GM18868 (cell line): ENCODE measurements around the gene NRCAM.

Source experiments
- ATAC-seq: cut with Tn5 transposase; IDR thresholded peaks from one replicate; pipeline ENCODE4 v1.9.1; 2021; ENCODE audit warnings: mild to moderate bottlenecking, moderate library complexity; ENCODE audit not compliant: unreplicated experiment

Gene NRCAM

DNA sequence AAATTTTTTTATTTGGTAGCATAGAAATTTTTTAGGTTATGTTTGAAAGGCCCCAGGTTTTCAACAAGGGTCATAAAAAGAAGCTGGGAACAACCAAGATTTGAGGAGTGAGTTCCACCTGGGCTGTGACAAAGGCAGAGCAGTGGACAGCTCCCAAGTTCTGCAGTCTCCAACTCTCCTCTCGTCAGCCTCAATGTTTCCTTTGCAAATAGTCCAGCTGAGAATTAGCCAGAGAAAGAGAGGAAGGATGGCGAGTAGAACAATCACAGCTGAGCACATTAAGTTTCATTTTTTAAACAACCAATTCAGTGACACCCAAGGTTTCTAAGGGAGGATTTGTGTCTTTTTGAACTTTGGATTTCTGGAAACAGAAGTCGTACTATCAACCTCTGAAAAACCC is 143.2 kb downstream of the NRCAM start:
- no peak for ATAC-seq

- peak; percentile 65 for ATAC-seq
These were observed 144.6 kb downstream of the NRCAM start for GRCh38 chr7:108311446-108312168.

DNA sequence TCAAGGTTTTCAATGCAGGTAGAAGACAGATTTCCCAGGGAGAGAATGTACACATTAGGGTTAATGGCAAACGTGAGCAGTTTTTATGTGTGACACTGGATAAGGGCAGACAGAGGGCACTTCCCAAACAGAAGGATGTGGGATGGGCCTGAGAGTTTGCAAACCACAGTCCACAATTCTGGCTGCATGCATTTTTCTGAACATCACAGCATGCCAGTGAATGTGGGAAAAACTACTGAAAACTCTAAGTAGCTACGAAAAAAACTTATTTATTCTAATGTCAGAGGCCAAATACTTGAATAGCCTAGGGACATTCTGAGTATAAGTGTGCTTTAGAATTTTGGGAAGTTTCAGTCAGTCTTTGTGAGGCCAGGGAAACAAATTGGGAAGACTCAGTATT is 145.9 kb downstream of the NRCAM start:
- ATAC-seq = no peak

- peak; percentile 71 for ATAC-seq
These were observed 147.3 kb downstream of the NRCAM start for GRCh38 chr7:108308903-108309302.

GRCh38 chr7:108308276-108308675 is 148.0 kb downstream of the NRCAM start:
- no peak for ATAC-seq

GRCh38 chr7:108307595-108307994 is 148.6 kb downstream of the NRCAM start:
- ATAC-seq = no peak

- no peak for ATAC-seq
These were observed 149.0 kb downstream of the NRCAM start for GRCh38 chr7:108307194-108307593.

DNA sequence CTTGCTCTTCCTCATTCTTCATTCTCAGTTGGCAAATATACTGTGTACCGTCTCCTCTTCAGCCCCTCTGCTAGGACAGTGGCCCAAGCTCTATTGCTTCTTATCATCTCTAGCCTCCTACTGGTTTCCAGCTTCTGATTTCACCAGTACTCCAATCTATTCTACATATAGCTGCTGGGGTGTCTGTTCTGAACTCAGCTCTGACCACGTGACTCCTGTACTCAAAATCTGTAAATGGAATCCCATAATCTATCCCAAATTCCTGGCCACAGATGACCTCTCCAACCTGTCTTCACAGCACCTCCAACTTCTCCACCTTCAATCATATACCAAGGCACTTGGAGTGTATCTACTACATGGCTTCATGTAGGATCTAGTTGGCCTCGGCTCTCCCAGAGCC is 152.9 kb downstream of the NRCAM start:
- ATAC-seq = no peak

DNA sequence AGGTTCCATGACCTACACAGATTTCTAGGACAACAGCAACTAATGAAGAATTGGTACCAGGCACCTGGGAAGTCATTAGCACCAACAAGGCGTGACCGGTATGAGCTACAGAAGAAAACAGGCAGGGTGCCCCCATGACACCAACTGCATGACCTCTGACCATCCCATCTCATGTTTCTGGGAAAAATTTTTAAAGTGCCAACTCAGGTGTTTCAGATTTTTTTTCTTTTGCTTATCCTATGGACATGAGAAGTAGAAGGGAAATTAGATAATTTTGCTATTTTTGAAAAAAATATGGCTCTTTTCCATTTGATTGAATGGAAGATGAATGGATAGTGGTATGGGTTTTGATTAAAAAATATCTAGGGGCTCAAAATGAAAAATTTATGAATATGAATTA is 154.8 kb downstream of the NRCAM start:
- ATAC-seq = no peak

- no peak for ATAC-seq
These were observed 156.8 kb downstream of the NRCAM start for GRCh38 chr7:108299251-108299973.

DNA sequence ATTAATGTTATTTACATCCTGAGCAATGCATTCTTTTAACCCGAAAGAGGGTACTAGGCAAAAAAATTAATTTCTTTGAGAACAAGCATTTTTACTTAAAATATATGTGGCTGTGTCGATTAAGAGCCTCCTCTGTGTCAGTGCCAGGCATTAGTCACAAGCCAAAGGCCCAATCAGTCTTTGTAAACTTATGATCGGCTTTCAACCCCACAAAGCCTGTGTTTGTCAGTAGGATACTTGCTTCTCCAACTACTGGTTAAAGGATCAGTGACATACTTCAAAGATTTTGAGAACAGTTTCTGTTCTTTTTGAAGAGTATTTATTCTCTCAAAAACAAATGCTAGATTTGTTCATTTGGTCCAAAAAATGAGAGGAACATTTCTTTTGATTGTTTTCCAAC is 159.3 kb downstream of the NRCAM start:
- no peak for ATAC-seq

DNA sequence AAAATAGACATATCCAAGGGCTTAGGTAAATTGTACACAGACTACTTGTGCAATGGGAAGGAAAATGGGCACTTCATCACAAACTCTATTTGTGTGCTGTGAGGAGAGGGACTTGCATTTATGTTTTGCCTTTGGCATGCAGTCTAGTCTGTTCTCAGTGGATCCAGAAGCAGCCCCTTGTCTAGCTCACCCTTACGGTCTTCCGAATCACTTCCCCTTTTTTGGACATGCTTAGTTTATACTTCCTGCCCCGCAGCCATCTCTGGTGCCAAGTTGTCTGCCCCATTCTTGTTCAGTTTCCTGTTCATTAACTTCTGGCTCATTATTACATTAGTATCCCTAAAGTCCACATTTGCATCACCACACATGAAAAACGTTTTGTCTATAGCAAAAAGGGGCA is 161.6 kb downstream of the NRCAM start:
- peak; percentile 97 for ATAC-seq

DNA sequence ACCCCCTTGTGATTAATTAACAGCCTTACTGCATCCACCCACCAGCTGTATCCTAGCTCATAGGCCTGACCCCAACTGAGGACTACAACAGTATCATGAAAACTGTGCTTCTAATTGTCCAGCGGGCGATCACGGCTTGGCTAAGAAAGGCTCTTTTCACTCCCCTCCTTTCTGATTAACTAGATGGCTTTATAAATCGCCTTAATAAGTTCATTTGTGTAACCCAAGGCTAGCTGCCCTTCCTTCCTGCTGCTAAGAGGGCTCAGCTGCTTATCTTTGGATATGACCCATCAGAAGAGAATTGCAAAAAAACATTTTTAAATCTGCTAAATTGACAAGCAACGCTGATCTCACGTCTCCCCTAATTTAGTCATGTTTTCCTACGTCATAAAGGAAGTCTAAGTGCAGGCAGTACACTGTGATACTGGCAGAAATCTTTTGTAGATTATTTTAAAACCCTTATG is 163.1 kb downstream of the NRCAM start:
- no peak for ATAC-seq

GRCh38 chr7:108292541-108292940 is 163.7 kb downstream of the NRCAM start:
- ATAC-seq = no peak

GRCh38 chr7:108291791-108292440 is 164.3 kb downstream of the NRCAM start:
- ATAC-seq = no peak

GRCh38 chr7:108291152-108291508 is 165.1 kb downstream of the NRCAM start:
- ATAC-seq = no peak

DNA sequence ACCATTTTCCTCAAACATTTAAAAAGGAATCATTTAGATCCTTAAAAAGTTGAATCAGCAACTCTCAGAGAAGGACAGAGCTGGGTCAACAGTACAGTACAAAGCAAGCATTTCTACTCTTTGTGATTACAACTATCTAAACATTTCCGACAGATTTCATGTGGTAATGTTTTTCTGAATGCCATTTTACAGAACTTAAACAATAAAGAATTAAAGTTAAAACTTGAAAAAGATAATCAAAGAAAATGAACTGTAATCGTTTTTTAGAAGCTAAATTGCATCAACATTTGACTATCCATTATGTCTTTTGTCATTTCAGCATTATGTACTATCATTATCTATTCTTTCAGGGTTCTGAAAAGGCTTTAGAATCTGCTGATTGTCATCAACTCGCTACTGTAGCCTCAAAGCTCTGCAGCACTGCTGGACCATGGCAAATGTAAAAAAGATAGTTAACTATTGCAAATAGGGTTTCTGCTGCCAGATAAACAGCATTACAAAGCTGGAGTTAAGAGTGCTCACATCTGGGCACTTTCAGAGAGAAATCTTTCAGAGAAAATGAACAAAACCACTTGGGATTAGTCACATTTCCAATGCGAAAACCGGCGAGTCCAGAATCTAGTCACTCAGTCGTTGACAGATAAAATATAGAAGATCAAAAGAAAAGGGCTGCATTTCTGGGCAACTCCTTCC is 165.6 kb downstream of the NRCAM start:
- ATAC-seq = no peak

DNA sequence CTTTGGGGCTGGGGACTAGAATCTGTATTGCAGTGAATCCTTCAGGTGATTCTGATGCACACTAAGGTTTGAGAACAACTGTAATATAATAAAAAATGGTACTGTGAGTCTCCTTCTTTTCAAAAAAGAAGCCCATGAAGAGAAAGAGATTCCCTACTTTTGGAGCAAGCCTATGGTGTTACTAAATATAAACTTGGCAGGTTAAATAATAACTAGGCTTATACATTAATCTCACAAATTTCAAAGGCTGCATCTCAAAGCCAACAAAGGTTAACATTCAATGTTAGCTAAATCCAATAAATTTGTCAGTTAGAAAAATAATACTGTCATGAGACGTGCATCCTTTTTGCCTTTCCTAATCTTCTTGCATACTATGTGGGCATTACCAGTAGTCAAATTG is 166.4 kb downstream of the NRCAM start:
- no peak for ATAC-seq

DNA sequence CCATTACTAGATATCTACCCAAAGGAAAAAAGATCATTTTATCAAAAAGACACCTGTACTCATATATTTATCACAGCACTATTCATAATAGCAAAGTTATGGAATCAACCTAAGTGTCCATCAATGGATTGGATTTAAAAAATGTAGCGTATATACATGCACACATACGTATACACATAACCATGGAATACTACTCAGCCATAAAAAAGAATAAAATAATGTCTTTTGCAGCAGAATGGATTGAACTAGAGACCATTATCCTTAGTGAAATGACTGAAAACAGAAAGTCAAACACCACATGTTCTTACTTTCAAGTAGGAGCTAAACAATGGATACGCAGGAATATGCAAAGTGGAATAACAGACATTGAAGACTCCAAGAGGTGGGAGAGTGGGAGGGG is 168.4 kb downstream of the NRCAM start:
- no peak for ATAC-seq

DNA sequence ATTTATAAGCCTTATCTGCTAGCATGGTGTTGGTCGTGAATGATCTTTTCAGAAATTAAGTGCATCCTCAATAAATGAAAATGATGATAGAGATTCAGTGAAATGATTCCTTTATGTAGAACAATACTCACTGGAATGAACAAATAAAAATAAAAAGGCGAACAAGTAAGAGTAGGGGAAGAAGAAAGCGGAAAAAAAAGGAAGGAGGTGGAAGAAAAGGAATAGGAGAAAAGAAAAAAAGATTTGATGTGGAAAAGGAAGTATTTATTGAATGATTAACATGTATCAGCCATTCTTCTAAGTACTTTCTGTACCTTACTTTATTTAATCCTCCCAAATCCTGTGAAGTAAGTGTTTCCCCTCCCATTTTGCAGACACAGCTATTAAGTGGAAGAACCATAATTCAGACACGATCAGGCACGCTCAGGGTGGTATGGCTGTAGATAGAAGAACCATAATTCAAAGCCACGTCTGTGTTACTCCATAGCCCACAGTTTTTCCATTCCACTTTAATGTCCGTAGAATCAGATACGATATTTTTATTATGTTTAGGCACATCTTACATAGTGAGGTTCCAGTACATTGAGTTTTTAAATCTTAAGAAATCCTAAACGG is 169.8 kb downstream of the NRCAM start:
- no peak for ATAC-seq

- ATAC-seq = no peak
These were observed 170.5 kb downstream of the NRCAM start for GRCh38 chr7:108285778-108286177.
